ENCODE data around the gene CENPH. TPM values are rescaled to one million over a fixed set of nuclear protein-coding genes. Genes with fewer than 3 reads are reported as not detected.
"Not testable (repeated sequence)": the region's sequence is repeated elsewhere in the genome, so short reads cannot be mapped to it uniquely, and the experiment has no call there.

Gene CENPH
- polyA plus RNA-seq, 1 donor from 2014 or later, result 9.7 TPM

DNA sequence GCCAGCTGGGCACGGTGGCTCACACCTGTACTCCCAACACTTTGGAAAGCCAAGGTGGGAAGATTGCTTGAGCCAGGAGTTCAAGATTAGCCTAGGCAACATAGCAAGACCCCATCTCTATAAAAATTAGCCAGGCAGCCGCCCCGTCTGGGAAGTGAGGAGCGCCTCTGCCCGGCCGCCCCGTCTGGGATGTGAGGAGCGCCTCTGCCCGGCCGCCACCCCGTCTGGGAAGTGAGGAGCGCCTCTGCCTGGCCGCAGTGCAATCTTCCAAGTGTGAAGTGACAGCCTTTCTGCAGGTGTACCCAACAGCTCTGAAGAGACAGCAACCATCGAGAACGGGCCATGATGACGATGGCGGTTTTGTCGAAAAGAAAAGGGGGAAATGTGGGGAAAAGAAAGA lies 31.0 kb downstream of the CENPH start:
- H3K9me3 ChIP-seq (ENCODE audit: low read length); H3F3A ChIP-seq (ENCODE audit: insufficient read depth, low read length, poor library complexity, severe bottlenecking); H4K20me1 ChIP-seq (ENCODE audit: insufficient read depth); H3K36me3 ChIP-seq (ENCODE audit: insufficient read depth, low read length); H3K9me2 ChIP-seq (ENCODE audit: insufficient read depth, low read length); H3K9ac ChIP-seq (ENCODE audit: low read length); H3K27ac ChIP-seq (ENCODE audit: low read length); H3K4me2 ChIP-seq (ENCODE audit: low read length); H2AFZ ChIP-seq (ENCODE audit: low read depth, low read length); H3K27me3 ChIP-seq (ENCODE audit: insufficient read depth, low read depth, low read length); H3K4me3 ChIP-seq (ENCODE audit: low read length): not testable (repeated sequence)
- H3K79me2 ChIP-seq (replicated peaks; ENCODE audit: insufficient read depth, low read length), result peaks cover 16% of the 10 kb centered on the region

GRCh38 chr5:69220833-69221232 lies 31.4 kb downstream of the CENPH start:
- not testable (repeated sequence) for H3K9me3 ChIP-seq (ENCODE audit: low read length); H3K9me2 ChIP-seq (ENCODE audit: insufficient read depth, low read length); H4K20me1 ChIP-seq (ENCODE audit: insufficient read depth); H2AFZ ChIP-seq (ENCODE audit: low read depth, low read length); H3K9ac ChIP-seq (ENCODE audit: low read length); H3K4me3 ChIP-seq (ENCODE audit: low read length); H3K36me3 ChIP-seq (ENCODE audit: insufficient read depth, low read length); H3K27ac ChIP-seq (ENCODE audit: low read length); H3K27me3 ChIP-seq (ENCODE audit: insufficient read depth, low read depth, low read length); H3K4me2 ChIP-seq (ENCODE audit: low read length); H3F3A ChIP-seq (ENCODE audit: insufficient read depth, low read length, poor library complexity, severe bottlenecking)
- H3K79me2 ChIP-seq (replicated peaks; ENCODE audit: insufficient read depth, low read length), result peaks cover 16% of the 10 kb centered on the region

GRCh38 chr5:69224520-69224919 lies 35.1 kb downstream of the CENPH start:
- Histone ChIP-seq H3K36me3 (ENCODE audit: insufficient read depth, low read length) (no peaks in the 10 kb centered on the region), H3K9me3 (ENCODE audit: low read length) (no peaks in the 10 kb centered on the region), H3F3A (ENCODE audit: insufficient read depth, low read length, poor library complexity, severe bottlenecking) (no peaks in the 10 kb centered on the region), H3K79me2 (replicated peaks; ENCODE audit: insufficient read depth, low read length) (peaks cover 2% of the 10 kb centered on the region), H3K9me2 (ENCODE audit: insufficient read depth, low read length) (no peaks in the 10 kb centered on the region), H3K9ac (ENCODE audit: low read length) (no peak overlapping the region), H2AFZ (ENCODE audit: low read depth, low read length) (no peak overlapping the region), H3K4me2 (ENCODE audit: low read length) (no peak overlapping the region), H3K27me3 (ENCODE audit: insufficient read depth, low read depth, low read length) (no peaks in the 10 kb centered on the region), H4K20me1 (ENCODE audit: insufficient read depth) (no peaks in the 10 kb centered on the region), H3K27ac (ENCODE audit: low read length) (no peak overlapping the region), H3K4me3 (ENCODE audit: low read length) (no peak overlapping the region)
- TF ChIP-seq POLR2AphosphoS5 (IDR thresholded peaks at IDR 0.05) (no peak), TAF1 (IDR thresholded peaks at IDR 0.05; ENCODE audit: low read depth) (no peak), EZH2 (IDR thresholded peaks at IDR 0.05; ENCODE audit: borderline replicate concordance, insufficient read depth, low read length, poor library complexity, severe bottlenecking) (no peak), RAD21 (conservative IDR thresholded peaks at IDR 0.05) (no peak), MXI1 (conservative IDR thresholded peaks at IDR 0.05; ENCODE audit: poor library complexity, severe bottlenecking) (no peak)

GRCh38 chr5:69225860-69226259 lies 36.5 kb downstream of the CENPH start:
- Histone ChIP-seq H3K36me3 (ENCODE audit: insufficient read depth, low read length) (no peaks in the 10 kb centered on the region), H3K9me2 (ENCODE audit: insufficient read depth, low read length) (no peaks in the 10 kb centered on the region), H2AFZ (ENCODE audit: low read depth, low read length) (no peak overlapping the region), H3K9ac (ENCODE audit: low read length) (no peak overlapping the region), H3K27me3 (ENCODE audit: insufficient read depth, low read depth, low read length) (no peaks in the 10 kb centered on the region), H3K27ac (ENCODE audit: low read length) (no peak overlapping the region), H3K4me2 (ENCODE audit: low read length) (no peak overlapping the region), H3K79me2 (replicated peaks; ENCODE audit: insufficient read depth, low read length) (no peaks in the 10 kb centered on the region), H3K4me3 (ENCODE audit: low read length) (no peak overlapping the region), H3K9me3 (ENCODE audit: low read length) (no peaks in the 10 kb centered on the region), H3F3A (ENCODE audit: insufficient read depth, low read length, poor library complexity, severe bottlenecking) (no peaks in the 10 kb centered on the region), H4K20me1 (ENCODE audit: insufficient read depth) (no peaks in the 10 kb centered on the region)
- TF ChIP-seq EZH2 (IDR thresholded peaks at IDR 0.05; ENCODE audit: borderline replicate concordance, insufficient read depth, low read length, poor library complexity, severe bottlenecking) (no peak), RAD21 (conservative IDR thresholded peaks at IDR 0.05) (no peak), SMC3 (conservative IDR thresholded peaks at IDR 0.05; ENCODE audit: poor library complexity) (no peak), REST (IDR thresholded peaks at IDR 0.05; ENCODE audit: borderline replicate concordance) (no peak), EP300 (conservative IDR thresholded peaks at IDR 0.05; ENCODE audit: poor library complexity, severe bottlenecking) (no peak), MXI1 (conservative IDR thresholded peaks at IDR 0.05; ENCODE audit: poor library complexity, severe bottlenecking) (no peak), TAF1 (IDR thresholded peaks at IDR 0.05; ENCODE audit: low read depth) (no peak), CTCF (IDR thresholded peaks at IDR 0.05; ENCODE audit: poor library complexity, severe bottlenecking) (no peak), POLR2AphosphoS5 (IDR thresholded peaks at IDR 0.05) (no peak)
